Cardiac muscle cell (in vitro differentiated cells and primary cell): ENCODE data around the gene CFAP65. TPM values are rescaled to one million over a fixed set of nuclear protein-coding genes. Genes with fewer than 3 reads are reported as not detected.

ENCODE experiments used
- DNase-seq, 2 donors: peaks; one replicate each; pipeline versions ENCODE4 v3.0.0 to v3.0.0-alpha.2; 2010 to 2017; ENCODE audit warnings: low read depth in 1 of 2, low spot score in 1 of 2
- H3K27ac ChIP-seq: fragments of 200-600 bp; sonication (generic); 2 replicates; pipeline ENCODE4 v1.5.1; 2016
- H3K27me3 ChIP-seq: fragments of 200-600 bp; sonication (generic); 2 replicates; pipeline ENCODE4 v1.6.0; 2016; ENCODE audit warnings: control low read depth
- H3K36me3 ChIP-seq: fragments of 200-600 bp; sonication (generic); 2 replicates; pipeline ENCODE4 v1.5.1; 2016; ENCODE audit warnings: control low read depth
- H3K4me1 ChIP-seq: fragments of 200-600 bp; sonication (generic); 2 replicates; pipeline ENCODE4 v1.8.1; 2017; ENCODE audit warnings: low read depth, mild to moderate bottlenecking, mixed run types
- H3K4me3 ChIP-seq: fragments of 200-600 bp; sonication (generic); 2 replicates; pipeline ENCODE4 v1.5.1; 2016; ENCODE audit warnings: mild to moderate bottlenecking
- H3K9me3 ChIP-seq: fragments of 200-600 bp; sonication (generic); 2 replicates; pipeline ENCODE4 v1.5.1; 2017; ENCODE audit warnings: low read depth, mild to moderate bottlenecking, control low read depth
- CTCF ChIP-seq: IDR thresholded peaks from 2 replicates; pipeline ENCODE4 v1.5.1; 2012; ENCODE audit warnings: low read depth, mild to moderate bottlenecking, low read length
- polyA plus RNA-seq: library from polyadenylated mRNA; unstranded; fragments of >200 nt; fragmentation: Nextera tagmentation; extraction: Ambion mirVana; gene quantifications from 2 replicates; pipeline ENCODE4 v1.2.1, GENCODE V29; 2016
- total RNA-seq: library from RNA; depleted of rRNA; stranded (reverse); fragments of >200 nt; gene quantifications from 2 replicates; pipeline ENCODE4 v1.2.3, GENCODE V29; 2016

CFAP65 gene
- total and polyA plus RNA-seq, 2 experiments from 2014 or later = 0.45 to 2.2 TPM

DNA sequence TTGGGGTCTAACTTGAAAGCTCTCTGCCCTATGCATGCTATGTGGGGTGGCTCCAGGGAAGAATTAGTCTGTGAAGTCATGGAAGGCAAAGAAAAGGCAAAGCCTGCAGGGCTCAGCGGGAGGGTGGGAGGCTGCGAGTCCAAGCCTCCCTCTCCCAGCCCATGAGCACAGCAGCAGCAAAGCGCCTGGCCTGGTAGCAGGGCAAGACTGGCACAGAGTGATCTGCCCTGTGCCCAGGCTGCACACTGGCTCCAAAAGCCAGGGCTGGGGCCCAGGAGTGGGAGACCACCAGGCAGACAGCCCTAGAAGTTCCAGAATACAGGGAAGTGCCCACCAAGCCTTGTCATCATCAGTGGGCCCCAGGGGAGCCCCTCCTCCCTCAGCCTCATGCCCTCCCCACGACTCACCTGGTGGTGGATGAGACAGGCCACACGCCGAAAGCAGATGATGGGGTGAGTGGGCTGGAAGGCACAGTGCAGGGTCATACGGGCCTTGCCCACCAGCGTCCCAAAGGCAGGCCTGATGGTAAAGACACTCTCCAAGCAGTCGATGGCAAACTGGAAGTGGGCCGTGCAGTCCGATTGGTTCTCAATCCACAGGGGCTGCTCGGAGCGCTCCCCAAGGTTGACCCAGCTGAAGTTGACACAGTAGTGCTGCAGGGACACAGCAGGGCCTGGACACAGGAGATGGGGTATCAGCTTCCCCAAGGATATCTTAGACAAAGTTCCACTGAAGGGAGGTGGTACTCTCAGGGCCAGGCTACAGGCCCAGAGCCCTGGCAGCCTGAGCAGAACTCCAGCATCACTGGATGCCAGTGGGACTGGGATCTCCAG, 12.1 kb downstream of the CFAP65 start:
- no peak overlapping the region for H3K4me3 ChIP-seq
- no peak overlapping the region for H3K27ac ChIP-seq
- no peak for TF ChIP-seq CTCF
- no peaks in the 10 kb centered on the region for H3K36me3 ChIP-seq
- H3K4me1 ChIP-seq = no peaks in the 10 kb centered on the region
- no peaks in the 10 kb centered on the region for H3K9me3 ChIP-seq
- no peak for DNase-seq
- H3K27me3 ChIP-seq = peaks cover 48% of the 10 kb centered on the region

DNA sequence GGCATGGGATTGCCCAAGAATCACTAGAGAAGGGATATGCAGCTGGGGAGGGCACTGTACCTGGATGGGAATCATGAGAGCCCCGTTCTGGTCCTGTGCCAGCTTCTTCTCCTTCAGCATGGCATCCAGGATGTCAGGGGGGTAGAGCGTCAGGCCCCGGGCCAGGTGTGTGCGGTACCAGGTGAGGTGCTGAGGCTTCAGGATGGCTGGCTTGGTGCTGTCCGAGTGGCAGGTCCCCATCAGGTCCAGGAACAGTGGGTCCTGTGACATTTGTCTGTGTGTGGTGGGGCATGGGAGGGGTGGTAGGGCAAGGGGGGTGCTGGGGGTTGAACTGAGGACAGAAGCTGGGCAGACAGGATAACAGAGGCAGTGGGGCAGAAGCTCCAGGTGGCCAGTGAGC, 13.2 kb downstream of the CFAP65 start:
- H3K36me3 ChIP-seq = no peaks in the 10 kb centered on the region
- peaks cover 38% of the 10 kb centered on the region for H3K27me3 ChIP-seq
- no peaks in the 10 kb centered on the region for H3K9me3 ChIP-seq
- no peak for TF ChIP-seq CTCF
- H3K4me3 ChIP-seq = no peak overlapping the region
- DNase-seq = no peak
- H3K4me1 ChIP-seq = no peaks in the 10 kb centered on the region
- no peak overlapping the region for H3K27ac ChIP-seq

- no peak overlapping the region for H3K4me3 ChIP-seq
- no peaks in the 10 kb centered on the region for H3K9me3 ChIP-seq
- DNase-seq = no peak
- no peaks in the 10 kb centered on the region for H3K4me1 ChIP-seq
- no peaks in the 10 kb centered on the region for H3K36me3 ChIP-seq
- no peak for TF ChIP-seq CTCF
- no peak overlapping the region for H3K27ac ChIP-seq
- H3K27me3 ChIP-seq = peaks cover 32% of the 10 kb centered on the region
Measured at GRCh38 chr2:219027511-219028055, 13.7 kb downstream of the CFAP65 start.

DNA sequence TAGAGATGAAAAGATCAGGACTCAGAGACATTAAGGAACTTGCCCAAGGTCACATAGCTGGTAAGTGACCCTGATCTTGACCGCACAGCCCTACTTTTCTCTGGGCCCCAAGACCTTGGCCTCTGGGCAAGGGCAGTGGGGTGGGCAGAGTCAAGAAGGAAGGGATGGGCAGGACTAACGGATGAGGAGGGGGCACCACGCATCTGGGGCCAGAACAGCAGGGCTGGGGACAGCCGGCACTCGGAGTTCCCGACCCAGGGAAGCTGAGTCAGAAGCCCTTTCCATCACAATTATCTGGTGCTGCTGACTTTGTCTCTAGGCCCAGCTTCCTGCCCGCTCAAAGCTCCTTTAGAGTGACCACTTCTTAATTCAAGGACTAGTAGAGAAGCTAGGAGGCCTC, 14.4 kb downstream of the CFAP65 start:
- H3K27me3 ChIP-seq = peaks cover 30% of the 10 kb centered on the region
- no peaks in the 10 kb centered on the region for H3K36me3 ChIP-seq
- H3K4me1 ChIP-seq = no peaks in the 10 kb centered on the region
- no peak for TF ChIP-seq CTCF
- no peak overlapping the region for H3K27ac ChIP-seq
- H3K9me3 ChIP-seq = no peaks in the 10 kb centered on the region
- DNase-seq = no peak
- H3K4me3 ChIP-seq = no peak overlapping the region

DNA sequence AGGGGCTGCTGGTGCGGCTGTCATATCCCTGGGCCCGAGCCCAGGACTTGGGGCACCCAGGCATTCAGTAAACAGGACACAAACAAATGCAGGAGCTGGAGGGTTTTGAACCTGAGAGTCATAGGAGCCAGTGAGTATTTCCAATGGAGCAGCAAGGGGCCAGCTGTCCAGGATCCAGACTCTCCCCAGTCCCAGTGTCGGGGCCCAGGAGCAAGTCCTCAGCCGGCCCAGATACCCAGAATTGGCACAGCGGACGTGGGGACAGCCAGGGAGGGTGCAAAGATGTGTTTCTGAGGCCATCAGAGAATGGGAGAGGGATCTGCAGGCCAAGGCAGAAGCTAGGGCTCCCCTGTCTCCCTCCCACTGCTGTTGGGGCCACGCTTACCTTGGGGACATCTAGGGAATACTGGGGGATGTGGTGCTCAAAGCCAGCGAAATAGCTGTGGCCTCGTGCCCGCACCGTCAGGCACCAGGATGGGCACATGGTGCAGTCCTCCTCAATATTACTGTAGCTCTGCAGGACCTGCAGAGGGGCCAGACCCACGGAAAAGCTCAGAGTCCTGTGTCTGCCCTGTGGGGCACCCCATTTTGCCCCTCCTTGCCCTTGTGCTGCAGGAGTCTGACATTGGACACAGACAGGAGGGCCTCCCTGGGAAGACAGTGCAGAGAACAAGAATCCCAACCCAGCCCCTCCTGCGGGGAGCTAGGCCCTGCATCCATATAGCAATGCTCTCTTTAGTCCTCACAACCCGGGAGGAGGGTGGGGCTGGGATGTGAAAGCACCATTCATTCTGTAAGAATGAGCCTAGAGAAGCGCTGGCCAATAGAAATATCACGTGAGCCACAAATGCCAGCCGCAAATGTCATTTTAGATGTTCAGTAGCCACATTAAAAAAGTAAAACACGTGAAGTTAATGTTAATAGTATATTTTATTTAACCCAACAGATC, 15.4 kb downstream of the CFAP65 start:
- TF ChIP-seq CTCF = no peak

More for the DNA sequence above, 15.4 kb downstream of the CFAP65 start:
- DNase-seq = no peak
- no peak overlapping the region for H3K27ac ChIP-seq
- no peaks in the 10 kb centered on the region for H3K9me3 ChIP-seq
- no peaks in the 10 kb centered on the region for H3K36me3 ChIP-seq
- no peak overlapping the region for H3K4me3 ChIP-seq
- H3K27me3 ChIP-seq = peaks cover 33% of the 10 kb centered on the region
- H3K4me1 ChIP-seq = no peaks in the 10 kb centered on the region
